Embryonic facial prominence (tissue), 1 donor: ENCODE results near the gene UTRN.

Experiments used
- DNase-seq: peaks from one replicate; pipeline ENCODE4 v3.0.0-alpha.2; 2016; ENCODE audit errors: extremely low spot score

Gene UTRN

GRCh38 chr6:144314003-144314485, 28.9 kb downstream of the UTRN start:
- DNase-seq: no peak

- no peak for DNase-seq
Observed at GRCh38 chr6:144314562-144314961, 29.4 kb downstream of the UTRN start.

- no peak for DNase-seq
Observed at GRCh38 chr6:144315226-144315980, 30.3 kb downstream of the UTRN start.

GRCh38 chr6:144315981-144316861, 31.1 kb downstream of the UTRN start:
- DNase-seq: no peak

GRCh38 chr6:144316862-144317195, 31.7 kb downstream of the UTRN start:
- no peak for DNase-seq

GRCh38 chr6:144317736-144318135, 32.6 kb downstream of the UTRN start:
- no peak for DNase-seq

GRCh38 chr6:144319211-144319610, 34.1 kb downstream of the UTRN start:
- DNase-seq: no peak

- DNase-seq: no peak
Observed at GRCh38 chr6:144320741-144321140, 35.6 kb downstream of the UTRN start.

GRCh38 chr6:144321839-144322591, 36.9 kb downstream of the UTRN start:
- no peak for DNase-seq

- DNase-seq: no peak
Observed at GRCh38 chr6:144325232-144325631, 40.1 kb downstream of the UTRN start.

- no peak for DNase-seq
Observed at GRCh38 chr6:144326393-144326792, 41.3 kb downstream of the UTRN start.

- peak; percentile 30 for DNase-seq
Observed at GRCh38 chr6:144327081-144327480, 41.9 kb downstream of the UTRN start.

GRCh38 chr6:144330017-144330987, 45.2 kb downstream of the UTRN start:
- DNase-seq: no peak

- DNase-seq: no peak
Observed at GRCh38 chr6:144331491-144331969, 46.4 kb downstream of the UTRN start.

GRCh38 chr6:144332177-144332576, 47.0 kb downstream of the UTRN start:
- DNase-seq: no peak

- DNase-seq: no peak
Observed at GRCh38 chr6:144334150-144334708, 49.1 kb downstream of the UTRN start.
